ENCODE measurements around the gene ICAM1.
"Not testable (repeated sequence)": the region's sequence is repeated elsewhere in the genome, so short reads cannot be mapped to it uniquely, and the experiment has no call there.

ICAM1 gene

DNA sequence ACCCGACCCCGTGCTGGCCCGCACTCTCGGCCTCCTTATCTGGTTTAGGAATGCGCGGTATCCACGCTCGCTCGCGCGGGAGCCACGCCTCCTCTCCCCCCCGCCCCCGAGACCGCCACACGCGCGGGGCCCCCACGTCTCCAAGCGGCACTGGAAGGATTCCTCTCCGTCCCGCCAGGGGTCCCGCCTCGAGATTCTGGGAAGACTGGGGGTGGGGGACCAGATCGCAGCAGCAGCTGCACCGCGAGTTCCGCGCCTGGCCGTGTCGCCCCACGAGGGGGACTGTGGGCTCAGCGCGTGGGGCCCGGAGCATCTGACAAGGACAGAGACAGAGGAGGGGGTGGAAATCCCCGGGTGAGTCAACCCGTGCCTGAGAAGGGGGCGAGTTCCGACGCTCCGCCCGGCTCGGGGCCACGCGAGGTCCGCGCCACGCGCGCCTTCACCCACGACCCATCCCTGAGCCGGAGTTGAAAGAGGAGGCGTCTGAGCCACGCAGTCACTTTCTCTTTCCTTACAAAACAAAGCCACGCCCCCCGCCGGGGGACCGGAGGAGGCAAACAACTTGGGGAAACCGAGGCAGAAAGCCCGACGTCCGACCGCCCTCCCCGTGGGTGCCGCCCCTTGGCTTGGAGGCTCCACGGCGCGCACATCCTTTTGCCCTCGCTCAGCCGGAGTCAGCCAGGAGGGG is 40.6 kb upstream of the ICAM1 start:
- H3K79me2 ChIP-seq (ENCODE audit: control insufficient read depth, insufficient read depth, low read length, unreplicated experiment) = peaks cover 11% of the 10 kb centered on the region

DNA sequence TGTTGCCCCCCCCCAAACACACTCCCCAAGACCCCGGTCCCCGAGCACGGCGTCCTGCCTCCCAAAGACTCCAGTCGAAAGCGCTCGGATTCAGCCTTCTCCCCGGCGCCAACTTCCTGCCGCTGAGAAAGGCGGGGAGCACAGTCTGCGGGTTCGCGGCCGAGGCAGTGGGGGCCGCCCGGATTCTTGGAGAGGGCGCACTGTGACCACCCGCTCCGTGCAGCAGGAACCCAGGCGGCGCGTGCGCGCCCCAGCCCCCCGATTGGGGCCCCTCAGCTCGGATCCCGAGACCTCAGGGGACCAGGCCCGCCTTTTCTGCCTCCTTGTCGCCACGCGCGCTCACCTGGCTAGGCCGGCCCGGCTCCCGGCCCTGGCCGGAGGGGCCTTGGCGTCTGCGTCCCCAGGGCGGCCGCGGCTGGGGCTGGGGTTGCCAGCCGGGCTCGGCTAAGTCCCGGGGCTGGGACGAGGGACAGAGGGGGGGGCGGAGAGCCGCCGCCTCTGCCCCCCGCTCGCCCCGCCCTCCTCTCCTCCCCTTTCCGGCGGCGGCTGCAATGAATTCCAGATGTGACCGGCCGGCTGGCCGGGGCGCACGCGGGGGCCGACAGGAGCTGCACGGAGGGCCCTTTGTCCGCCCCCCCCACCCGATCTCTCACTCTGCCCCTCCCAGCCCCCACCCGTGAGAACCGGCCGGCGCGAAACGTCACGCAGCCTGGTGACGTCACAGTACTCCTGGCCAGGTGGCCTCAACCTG is 39.9 kb upstream of the ICAM1 start, which contains the start of gene S1PR2:
Gene S1PR2, minus strand, starts transcription at position 471 of the 751 bp plus-strand sequence. CDS start 6,426 bp downstream, outside the sequence.
- peak within 1 kb of the TSS; percentile 54 for H2AFZ ChIP-seq (ENCODE audit: low read length, unreplicated experiment)
- H3K4me3 ChIP-seq (ENCODE audit: low read depth, low read length) = peak within 1 kb of the TSS; percentile 80
- H3K4me1 ChIP-seq (ENCODE audit: control insufficient read depth, insufficient read depth, low read length, unreplicated experiment) = peaks cover 15% of the 10 kb centered on the region
- peaks cover 11% of the 10 kb centered on the region for H3K79me2 ChIP-seq (ENCODE audit: control insufficient read depth, insufficient read depth, low read length, unreplicated experiment)
- H3K36me3 ChIP-seq (ENCODE audit: insufficient read depth, low read length) = no peaks in the 10 kb centered on the region
- peak within 1 kb of the TSS; percentile 25; the same call in 1 of the 2 replicates for H3K27ac ChIP-seq (ENCODE audit: low read depth, low read length)
- no peaks in the 10 kb centered on the region for H3K27me3 ChIP-seq (ENCODE audit: insufficient read depth, low read length)

More for the DNA sequence above, 40.6 kb upstream of the ICAM1 start:
- H2AFZ ChIP-seq (ENCODE audit: low read length, unreplicated experiment) = peak overlapping the region; percentile 54
- H3K36me3 ChIP-seq (ENCODE audit: insufficient read depth, low read length) = no peaks in the 10 kb centered on the region
- peak overlapping the region; percentile 80 for H3K4me3 ChIP-seq (ENCODE audit: low read depth, low read length)
- no peaks in the 10 kb centered on the region for H3K27me3 ChIP-seq (ENCODE audit: insufficient read depth, low read length)
- H3K4me1 ChIP-seq (ENCODE audit: control insufficient read depth, insufficient read depth, low read length, unreplicated experiment) = peaks cover 15% of the 10 kb centered on the region
- peak overlapping the region; percentile 25; the same call in 1 of the 2 replicates for H3K27ac ChIP-seq (ENCODE audit: low read depth, low read length)

DNA sequence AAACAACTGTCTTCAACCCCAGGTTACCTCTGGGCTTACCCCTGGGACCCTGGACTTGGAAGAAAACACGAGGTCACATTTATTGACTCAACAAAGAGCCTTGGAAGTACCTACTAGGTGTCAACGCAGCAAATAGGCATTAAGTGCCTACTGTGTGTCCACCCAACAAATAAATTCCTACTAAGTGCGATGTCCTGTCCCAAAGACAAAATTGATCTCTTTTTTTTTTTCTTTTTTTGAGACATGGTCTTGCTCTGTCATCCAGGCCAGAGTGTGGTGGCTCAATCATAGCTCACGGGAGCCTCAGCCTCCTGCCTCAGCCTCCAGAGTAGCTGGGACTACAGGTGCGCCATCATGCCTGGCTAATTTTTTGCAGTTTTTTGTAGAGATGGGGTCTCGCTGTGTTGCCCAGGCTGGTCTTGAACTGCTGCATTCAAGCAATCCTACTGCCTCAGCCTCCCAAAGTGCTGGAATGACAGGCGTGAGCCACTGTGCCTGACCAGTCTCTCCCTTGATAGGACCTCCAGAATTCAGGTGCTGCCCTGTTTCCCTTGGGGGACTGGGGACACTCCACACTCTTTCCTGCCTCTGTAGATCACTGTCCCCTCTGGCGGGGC is 39.2 kb upstream of the ICAM1 start:
- H3K79me2 ChIP-seq (ENCODE audit: control insufficient read depth, insufficient read depth, low read length, unreplicated experiment) = peaks cover 11% of the 10 kb centered on the region
- no peak overlapping the region for H2AFZ ChIP-seq (ENCODE audit: low read length, unreplicated experiment)
- peak overlapping the region; percentile 19; the same call in 1 of the 2 replicates for H3K27ac ChIP-seq (ENCODE audit: low read depth, low read length)

DNA sequence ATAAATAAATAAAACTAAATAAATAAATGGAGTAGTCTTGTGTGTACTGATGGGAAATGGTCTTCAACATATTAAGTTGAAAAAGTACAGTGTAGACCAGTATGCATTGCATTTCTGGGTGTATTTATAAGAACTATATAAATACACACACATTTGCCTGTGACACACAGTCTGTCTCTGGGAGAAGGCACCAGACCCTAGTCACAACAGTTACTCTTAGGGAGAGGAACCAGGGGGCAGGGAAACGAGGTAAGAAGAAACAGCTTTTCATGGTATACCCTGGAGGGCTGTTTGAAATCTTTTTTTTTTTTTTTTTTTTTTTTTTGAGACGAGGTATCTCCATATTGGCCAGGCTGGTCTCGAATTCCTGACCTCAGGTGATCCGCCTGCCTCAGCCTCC is 37.0 kb upstream of the ICAM1 start:
- no peak overlapping the region for H3K4me3 ChIP-seq (ENCODE audit: low read depth, low read length)
- H3K79me2 ChIP-seq (ENCODE audit: control insufficient read depth, insufficient read depth, low read length, unreplicated experiment) = peaks cover 5% of the 10 kb centered on the region
- no peak overlapping the region for H3K27ac ChIP-seq (ENCODE audit: low read depth, low read length)
- H2AFZ ChIP-seq (ENCODE audit: low read length, unreplicated experiment) = no peak overlapping the region
- no peaks in the 10 kb centered on the region for H3K36me3 ChIP-seq (ENCODE audit: insufficient read depth, low read length)
- H3K4me1 ChIP-seq (ENCODE audit: control insufficient read depth, insufficient read depth, low read length, unreplicated experiment) = peaks cover 11% of the 10 kb centered on the region
- H3K27me3 ChIP-seq (ENCODE audit: insufficient read depth, low read length) = no peaks in the 10 kb centered on the region

More for the DNA sequence above, 39.2 kb upstream of the ICAM1 start:
- Histone ChIP-seq H3K4me3 (ENCODE audit: low read depth, low read length) (peak overlapping the region; percentile 80), H3K4me1 (ENCODE audit: control insufficient read depth, insufficient read depth, low read length, unreplicated experiment) (peaks cover 12% of the 10 kb centered on the region), H3K27me3 (ENCODE audit: insufficient read depth, low read length) (no peaks in the 10 kb centered on the region), H3K36me3 (ENCODE audit: insufficient read depth, low read length) (no peaks in the 10 kb centered on the region)

DNA sequence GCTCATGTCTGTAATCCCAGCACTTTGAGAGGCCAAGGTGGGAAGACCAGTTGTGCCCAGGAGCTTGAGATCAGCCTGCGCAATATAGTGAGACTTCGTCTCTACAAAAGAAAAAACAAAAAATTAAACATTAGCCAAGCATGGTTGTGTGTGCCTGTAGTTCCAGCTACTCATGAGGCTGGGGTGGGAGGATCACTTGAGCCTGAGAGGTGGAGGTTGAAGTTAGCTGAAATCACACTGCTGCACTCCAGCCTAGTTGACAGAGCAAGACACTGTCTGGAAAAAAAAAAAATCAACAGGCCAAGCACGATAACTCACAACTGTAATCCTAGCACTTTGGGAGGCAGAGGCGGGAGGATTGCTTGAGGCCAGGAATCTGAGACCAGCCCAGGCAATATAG is 35.9 kb upstream of the ICAM1 start:
- no peak overlapping the region for H3K27ac ChIP-seq (ENCODE audit: low read depth, low read length)
- no peaks in the 10 kb centered on the region for H3K27me3 ChIP-seq (ENCODE audit: insufficient read depth, low read length)

DNA sequence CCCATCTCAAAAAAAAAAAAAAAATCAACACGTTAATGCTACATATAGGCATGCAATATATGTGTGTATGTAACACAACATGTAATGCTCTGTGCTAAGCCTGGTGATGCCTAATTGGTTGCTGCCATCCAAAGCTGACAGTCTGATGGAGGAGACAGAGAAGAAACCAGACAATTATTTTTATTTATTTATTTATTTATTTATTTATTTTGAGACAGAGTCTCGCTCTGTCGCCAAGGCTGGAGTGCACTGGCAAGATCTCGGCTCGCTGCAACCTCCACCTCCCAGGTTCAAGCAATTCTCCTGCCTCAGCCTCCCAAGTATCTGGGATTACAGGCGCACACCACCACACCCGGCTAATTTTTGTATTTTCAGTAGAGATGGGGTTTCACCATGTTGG is 35.5 kb upstream of the ICAM1 start:
- H3K4me3 ChIP-seq (ENCODE audit: low read depth, low read length); H3K27ac ChIP-seq (ENCODE audit: low read depth, low read length); H3K36me3 ChIP-seq (ENCODE audit: insufficient read depth, low read length); H3K27me3 ChIP-seq (ENCODE audit: insufficient read depth, low read length); H3K79me2 ChIP-seq (ENCODE audit: control insufficient read depth, insufficient read depth, low read length, unreplicated experiment); H2AFZ ChIP-seq (ENCODE audit: low read length, unreplicated experiment): not testable (repeated sequence)
- peaks cover 11% of the 10 kb centered on the region for H3K4me1 ChIP-seq (ENCODE audit: control insufficient read depth, insufficient read depth, low read length, unreplicated experiment)

More for the DNA sequence above, 35.9 kb upstream of the ICAM1 start:
- Histone ChIP-seq H3K4me1 (ENCODE audit: control insufficient read depth, insufficient read depth, low read length, unreplicated experiment) (peaks cover 11% of the 10 kb centered on the region), H3K36me3 (ENCODE audit: insufficient read depth, low read length) (no peaks in the 10 kb centered on the region), H3K79me2 (ENCODE audit: control insufficient read depth, insufficient read depth, low read length, unreplicated experiment) (peaks cover 3% of the 10 kb centered on the region), H3K4me3 (ENCODE audit: low read depth, low read length) (no peak overlapping the region), H2AFZ (ENCODE audit: low read length, unreplicated experiment) (no peak overlapping the region)

DNA sequence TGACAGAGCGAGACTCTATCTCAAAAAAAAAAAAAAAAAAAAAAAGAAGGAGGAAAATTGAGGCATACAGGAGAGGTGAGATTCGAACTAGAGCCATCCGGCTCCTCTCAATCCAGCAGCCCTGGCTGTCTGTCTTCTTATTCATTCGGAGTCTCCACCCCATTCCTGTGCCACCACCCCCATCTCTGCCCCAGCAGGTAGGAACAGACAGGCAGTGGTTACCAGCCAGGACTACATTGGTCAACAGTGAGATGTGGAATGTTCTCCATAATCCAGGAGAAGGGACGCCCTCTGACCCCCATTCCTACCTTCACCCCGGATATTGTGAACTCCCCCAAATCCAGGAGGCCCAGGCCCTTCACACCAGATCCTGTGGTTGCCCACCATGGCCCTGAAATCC is 33.2 kb upstream of the ICAM1 start:
- Histone ChIP-seq H2AFZ (ENCODE audit: low read length, unreplicated experiment) (peak overlapping the region; percentile 32), H3K79me2 (ENCODE audit: control insufficient read depth, insufficient read depth, low read length, unreplicated experiment) (no peaks in the 10 kb centered on the region), H3K36me3 (ENCODE audit: insufficient read depth, low read length) (no peaks in the 10 kb centered on the region), H3K27me3 (ENCODE audit: insufficient read depth, low read length) (no peaks in the 10 kb centered on the region), H3K4me3 (ENCODE audit: low read depth, low read length) (no peak overlapping the region), H3K4me1 (ENCODE audit: control insufficient read depth, insufficient read depth, low read length, unreplicated experiment) (peaks cover 11% of the 10 kb centered on the region), H3K27ac (ENCODE audit: low read depth, low read length) (peak overlapping the region; percentile 71)

DNA sequence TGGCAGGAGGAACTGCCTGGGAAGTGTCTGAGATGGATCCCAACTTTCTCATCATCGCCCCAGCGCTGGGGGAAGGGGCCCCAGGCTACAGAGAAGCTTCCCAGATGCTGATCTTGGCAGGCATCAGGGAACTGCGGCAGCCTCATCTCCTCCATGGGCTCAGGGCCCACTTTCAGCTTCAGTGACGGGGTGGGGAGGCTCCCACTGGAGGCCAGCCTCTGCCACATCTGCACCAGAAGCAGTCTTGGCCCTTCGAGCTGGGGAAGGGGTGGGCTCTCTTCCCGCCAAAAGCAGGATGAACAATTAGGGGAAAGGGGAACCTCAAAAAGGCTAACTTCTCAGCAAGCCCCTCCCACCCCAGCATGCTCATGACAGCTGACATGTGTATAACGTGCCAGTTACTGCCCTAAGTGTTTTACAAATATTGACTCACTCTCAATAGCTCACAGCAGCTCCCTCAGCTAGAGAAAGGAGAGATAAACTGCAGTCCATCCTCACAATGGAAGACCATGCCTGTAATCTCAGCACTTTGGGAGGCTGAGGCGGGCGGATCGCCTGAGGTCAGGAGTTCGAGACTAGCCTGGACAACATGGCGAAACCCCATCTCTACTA is 32.6 kb upstream of the ICAM1 start:
- no peaks in the 10 kb centered on the region for H3K79me2 ChIP-seq (ENCODE audit: control insufficient read depth, insufficient read depth, low read length, unreplicated experiment)
- H3K36me3 ChIP-seq (ENCODE audit: insufficient read depth, low read length) = no peaks in the 10 kb centered on the region
- peak overlapping the region; percentile 32 for H2AFZ ChIP-seq (ENCODE audit: low read length, unreplicated experiment)
- peaks cover 11% of the 10 kb centered on the region for H3K4me1 ChIP-seq (ENCODE audit: control insufficient read depth, insufficient read depth, low read length, unreplicated experiment)
- H3K4me3 ChIP-seq (ENCODE audit: low read depth, low read length) = no peak overlapping the region
- H3K27me3 ChIP-seq (ENCODE audit: insufficient read depth, low read length) = no peaks in the 10 kb centered on the region
- H3K27ac ChIP-seq (ENCODE audit: low read depth, low read length) = peak overlapping the region; percentile 71

DNA sequence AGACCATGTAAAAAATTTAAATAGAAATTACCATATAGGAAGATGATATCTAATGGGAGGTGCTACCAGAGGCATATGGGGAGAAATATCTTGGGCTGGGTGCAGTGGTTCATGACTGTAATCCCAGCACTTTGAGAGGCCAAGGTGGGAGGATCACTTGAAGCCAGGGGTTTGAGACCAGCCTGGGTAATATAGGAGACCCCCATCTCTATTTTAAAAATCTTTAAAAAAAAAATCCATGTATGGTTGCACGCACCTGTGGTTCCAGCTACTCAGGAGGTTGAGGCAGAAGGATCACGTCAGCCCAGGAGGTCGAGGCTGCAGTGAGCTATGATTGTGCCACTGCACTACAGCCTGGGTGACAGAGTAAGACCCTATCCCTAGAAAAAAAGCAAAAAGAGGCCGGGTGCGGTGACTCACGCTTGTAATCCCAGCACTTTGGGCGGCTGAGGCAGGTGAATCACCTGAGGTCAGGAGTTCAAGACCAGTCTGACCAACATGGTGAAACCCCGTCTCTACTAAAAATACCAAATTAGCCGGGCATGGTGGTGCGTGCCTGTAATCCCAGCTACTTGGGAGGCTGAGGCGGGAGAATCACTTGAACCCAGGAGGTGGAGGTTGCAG is 29.0 kb upstream of the ICAM1 start:
- H3K27me3 ChIP-seq (ENCODE audit: insufficient read depth, low read length); H2AFZ ChIP-seq (ENCODE audit: low read length, unreplicated experiment); H3K79me2 ChIP-seq (ENCODE audit: control insufficient read depth, insufficient read depth, low read length, unreplicated experiment); H3K4me1 ChIP-seq (ENCODE audit: control insufficient read depth, insufficient read depth, low read length, unreplicated experiment); H3K4me3 ChIP-seq (ENCODE audit: low read depth, low read length); H3K27ac ChIP-seq (ENCODE audit: low read depth, low read length); H3K36me3 ChIP-seq (ENCODE audit: insufficient read depth, low read length): not testable (repeated sequence)

DNA sequence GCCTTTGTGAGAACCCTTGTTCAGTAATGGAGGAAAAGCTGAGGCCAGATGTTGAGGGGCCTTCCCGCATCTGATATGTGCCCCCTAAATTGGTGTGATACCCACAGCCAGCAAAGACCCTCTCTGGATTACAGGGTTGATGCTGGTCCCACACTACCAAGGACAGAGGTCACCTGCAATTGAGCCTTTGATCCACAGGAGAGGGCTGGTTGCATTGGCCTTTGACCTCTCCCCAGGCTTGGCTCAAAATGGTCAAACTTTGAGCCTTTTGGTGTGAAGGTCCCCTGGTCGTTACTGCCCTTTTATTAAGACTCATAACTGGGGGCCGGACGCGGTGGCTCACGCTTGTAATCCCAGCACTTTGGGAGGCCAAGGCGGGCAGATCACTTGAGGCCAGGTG is 27.3 kb upstream of the ICAM1 start:
- Histone ChIP-seq H3K27me3 (ENCODE audit: insufficient read depth, low read length) (no peaks in the 10 kb centered on the region), H3K36me3 (ENCODE audit: insufficient read depth, low read length) (no peaks in the 10 kb centered on the region), H3K79me2 (ENCODE audit: control insufficient read depth, insufficient read depth, low read length, unreplicated experiment) (no peaks in the 10 kb centered on the region), H3K4me1 (ENCODE audit: control insufficient read depth, insufficient read depth, low read length, unreplicated experiment) (no peaks in the 10 kb centered on the region), H3K4me3 (ENCODE audit: low read depth, low read length) (no peak overlapping the region), H2AFZ (ENCODE audit: low read length, unreplicated experiment) (no peak overlapping the region), H3K27ac (ENCODE audit: low read depth, low read length) (no peak overlapping the region)
